Gastroesophageal sphincter (tissue), 4 donors: ENCODE data around the gene PNPLA8. TPM values are rescaled to one million over a fixed set of nuclear protein-coding genes. Genes with fewer than 3 reads are reported as not detected.

Experiments
- ATAC-seq: fragments of 150-250 bp; one replicate; pipeline ENCODE4 v1.9.1; 2016; ENCODE audit warnings: mild to moderate bottlenecking, moderate library complexity
- H3K27ac ChIP-seq, 4 donors: fragments of 200-600 bp; sonication (generic) in 3 of 4; 1 replicate in 3 of 4; 2 replicates in 1 of 4; pipeline ENCODE4 v1.5.1; 2016 to 2019
- H3K27me3 ChIP-seq: fragments of 200-600 bp; sonication (generic); one replicate; pipeline ENCODE4 v1.5.1; 2019
- H3K36me3 ChIP-seq, 2 donors: fragments of 200-600 bp; sonication (generic); one replicate each; pipeline ENCODE4 v1.5.1; 2019; ENCODE audit warnings: control low read depth in 1 of 2
- H3K4me1 ChIP-seq, 3 donors: fragments of 200-600 bp; sonication (generic); 1 replicate in 2 of 3; 2 replicates in 1 of 3; pipeline ENCODE4 v1.5.1; 2016 to 2019; ENCODE audit warnings: control low read depth in 2 of 3
- H3K4me3 ChIP-seq, 2 donors: fragments of 200-600 bp; sonication (generic); one replicate each; pipeline ENCODE4 v1.5.1; 2019; ENCODE audit warnings: mild to moderate bottlenecking in 1 of 2, moderate library complexity in 1 of 2
- H3K9me3 ChIP-seq, 3 donors: fragments of 200-600 bp; sonication (generic); one replicate each; pipeline ENCODE4 v1.5.1; 2017 to 2019; ENCODE audit warnings: control low read depth in 2 of 3
- CTCF ChIP-seq, 4 experiments: fragments of 200-600 bp in 2 of 4; fragments of 450-650 bp in 2 of 4; sonication (generic) in 1 of 4; IDR thresholded peaks; one replicate each; pipeline ENCODE4 v1.5.1; 2017 to 2019; ENCODE audit warnings: antibody characterized with exemption in 4 of 4, mild to moderate bottlenecking in 2 of 4, moderate library complexity in 2 of 4
- EP300 ChIP-seq: sonication (generic); formaldehyde crosslinking; IDR thresholded peaks from one replicate; pipeline ENCODE4 v1.6.1; 2017; ENCODE audit warnings: antibody characterized with exemption, mild to moderate bottlenecking
- POLR2A ChIP-seq, 2 donors: fragments of 450-650 bp; IDR thresholded peaks; one replicate each; pipeline ENCODE4 v1.6.1; 2017; ENCODE audit warnings: antibody characterized with exemption in 2 of 2, mild to moderate bottlenecking in 2 of 2, moderate library complexity in 1 of 2
- POLR2AphosphoS5 ChIP-seq: sonication (generic); formaldehyde crosslinking; IDR thresholded peaks from one replicate; pipeline ENCODE4 v1.6.1; 2017; ENCODE audit warnings: antibody characterized with exemption
- WGBS, 2 donors: methylation state at CpG; one replicate each; pipeline ENCODE4 v1.1.5; 2018; ENCODE audit warnings: low coverage in 1 of 2; 5-methylcytosine and 5-hydroxymethylcytosine counted together
- total RNA-seq, 4 donors: library from RNA; depleted of rRNA; stranded (reverse); fragments of >200 nt; gene quantifications; one replicate each; pipeline ENCODE4 v1.1.0, GENCODE V29; 2016

PNPLA8 gene
- total RNA-seq, 4 donors from 2014 or later = 28.3 to 52.1 (median 44.9) TPM

- Histone ChIP-seq H3K27me3 (no peaks in the 10 kb centered on the region), H3K27ac (no peak overlapping the region), H3K36me3 (peaks cover 0 to 54% of the 10 kb centered on the region in 2 donors), H3K4me3 (no peak overlapping the region), H3K4me1 (no peaks in the 10 kb centered on the region), H3K9me3 (no peaks in the 10 kb centered on the region)
- 73 to 83% methylated on average over 3 of the region's 3 CpGs for WGBS, 2 donors
- no peak for ATAC-seq
- TF ChIP-seq POLR2AphosphoS5 = no peak
- no peak for TF ChIP-seq EP300
- no peak for TF ChIP-seq POLR2A (IDR thresholded peaks at IDR 0.05)
- peak; percentile 75 to 81 (median 76) for TF ChIP-seq CTCF (IDR thresholded peaks at IDR 0.05)
These were observed 28.7 kb downstream of the PNPLA8 start for GRCh38 chr7:108497082-108497725.

GRCh38 chr7:108492742-108493141 lies 33.2 kb downstream of the PNPLA8 start:
- Histone ChIP-seq H3K36me3 (peaks cover 0 to 63% of the 10 kb centered on the region in 2 donors), H3K9me3 (no peaks in the 10 kb centered on the region), H3K4me1 (peaks cover 0 to 6% (median 2%) of the 10 kb centered on the region in 3 donors), H3K27ac (no peak overlapping the region), H3K27me3 (no peaks in the 10 kb centered on the region), H3K4me3 (no peak overlapping the region)
- ATAC-seq = no peak
- 86 to 100% methylated on average over 2 of the region's 4 CpGs for WGBS, 2 donors
- TF ChIP-seq CTCF (IDR thresholded peaks at IDR 0.05) = no peak
- no peak for TF ChIP-seq POLR2A (IDR thresholded peaks at IDR 0.05)
- TF ChIP-seq EP300 = no peak
- TF ChIP-seq POLR2AphosphoS5 = no peak

- whole genome bisulfite sequencing, 2 donors = 47 to 74% methylated on average over 4 of the region's 4 CpGs
- H3K36me3 ChIP-seq = peaks cover 0 to 63% of the 10 kb centered on the region in 2 donors
- no peak for TF ChIP-seq CTCF (IDR thresholded peaks at IDR 0.05)
- TF ChIP-seq POLR2A (IDR thresholded peaks at IDR 0.05) = no peak
- no peak for TF ChIP-seq EP300
- no peak for TF ChIP-seq POLR2AphosphoS5
These were observed 37.0 kb downstream of the PNPLA8 start for GRCh38 chr7:108488768-108489538.

GRCh38 chr7:108487646-108488045 lies 38.3 kb downstream of the PNPLA8 start:
- H3K4me1 ChIP-seq = peaks cover 0 to 6% (median 2%) of the 10 kb centered on the region in 3 donors
- no peaks in the 10 kb centered on the region for H3K27me3 ChIP-seq
- H3K27ac ChIP-seq = no peak overlapping the region
- no peak overlapping the region for H3K4me3 ChIP-seq
- TF ChIP-seq POLR2A (IDR thresholded peaks at IDR 0.05) (no peak), EP300 (no peak), POLR2AphosphoS5 (no peak), CTCF (IDR thresholded peaks at IDR 0.05) (no peak)
- H3K36me3 ChIP-seq = peaks cover 0 to 73% of the 10 kb centered on the region in 2 donors
- no peaks in the 10 kb centered on the region for H3K9me3 ChIP-seq
- no peak for ATAC-seq

More at GRCh38 chr7:108488768-108489538, 37.0 kb downstream of the PNPLA8 start:
- no peak for ATAC-seq
- Histone ChIP-seq H3K4me1 (peaks cover 0 to 6% (median 2%) of the 10 kb centered on the region in 3 donors), H3K4me3 (no peak overlapping the region), H3K27ac (no peak overlapping the region), H3K27me3 (no peaks in the 10 kb centered on the region), H3K9me3 (no peaks in the 10 kb centered on the region)
